Glomerular visceral epithelial cell (primary cell): ENCODE data around the gene SLC35C1.
A peak's percentile ranks its signal among the peaks of the same experiment; 100 is the strongest.
"Not testable (repeated sequence)": the region's sequence is repeated elsewhere in the genome, so short reads cannot be mapped to it uniquely, and the experiment has no call there.

Experiments
- DNase-seq: peaks from one replicate; pipeline ENCODE4 v3.0.0-alpha.2; 2016; ENCODE audit errors: extremely low spot score

The SLC35C1 gene

GRCh38 chr11:45788887-45789286, 16.1 kb upstream of the SLC35C1 start:
- DNase-seq: no peak

- no peak for DNase-seq
Observed at GRCh38 chr11:45791524-45791923, 13.4 kb upstream of the SLC35C1 start.

GRCh38 chr11:45794169-45794568, 10.8 kb upstream of the SLC35C1 start:
- no peak for DNase-seq

- DNase-seq: no peak
Observed at GRCh38 chr11:45795379-45795778, 9.6 kb upstream of the SLC35C1 start.

- no peak for DNase-seq
Observed at GRCh38 chr11:45796461-45796861, 8.5 kb upstream of the SLC35C1 start.

GRCh38 chr11:45798793-45799441, 6.0 kb upstream of the SLC35C1 start:
- no peak for DNase-seq

- no peak for DNase-seq
Observed at GRCh38 chr11:45799562-45799961, 5.4 kb upstream of the SLC35C1 start.

GRCh38 chr11:45800261-45800660, 4.7 kb upstream of the SLC35C1 start:
- no peak for DNase-seq

- no peak for DNase-seq
Observed at GRCh38 chr11:45801723-45802315, 3.1 kb upstream of the SLC35C1 start.

- DNase-seq: no peak
Observed at GRCh38 chr11:45802531-45803317, 2.2 kb upstream of the SLC35C1 start.

- peak; percentile 52 for DNase-seq
Observed at GRCh38 chr11:45803971-45804760, 783 bp upstream of the SLC35C1 start.

- DNase-seq: peak; percentile 60
Observed at GRCh38 chr11:45805305-45806071, 539 bp downstream of the SLC35C1 start.

GRCh38 chr11:45806072-45806933, 1.4 kb downstream of the SLC35C1 start:
- no peak for DNase-seq

- no peak for DNase-seq
Observed at GRCh38 chr11:45806937-45807791, 2.2 kb downstream of the SLC35C1 start.

- DNase-seq: no peak
Observed at GRCh38 chr11:45807792-45808238, 2.9 kb downstream of the SLC35C1 start.

- DNase-seq: not testable (repeated sequence)
Observed at GRCh38 chr11:45808427-45808826, 3.5 kb downstream of the SLC35C1 start.

GRCh38 chr11:45809456-45810395, 4.8 kb downstream of the SLC35C1 start:
- DNase-seq: no peak

- DNase-seq: no peak
Observed at GRCh38 chr11:45810431-45811108, 5.6 kb downstream of the SLC35C1 start.
